Liver (tissue), 9 donors: ENCODE data around the gene CFI. TPM values are rescaled to one million over a fixed set of nuclear protein-coding genes. Genes with fewer than 3 reads are reported as not detected.

ENCODE experiments used
- DNase-seq: peaks from one replicate; pipeline ENCODE4 v3.0.0-alpha.2; 2017; ENCODE audit warnings: low spot score
- H3K27ac ChIP-seq, 2 donors: one replicate each; pipeline ENCODE4 v1.7.0; 2013; ENCODE audit warnings: inconsistent platforms in 2 of 2, low read length in 2 of 2, control low read depth in 1 of 2, low read depth in 1 of 2, mild to moderate bottlenecking in 1 of 2
- H3K27me3 ChIP-seq, 4 donors: one replicate each; pipeline versions ENCODE4 v1.6.1 to v1.7.0; 2013; ENCODE audit warnings: low read length in 3 of 4, inconsistent platforms in 1 of 4, mild to moderate bottlenecking in 1 of 4, moderate library complexity in 1 of 4; ENCODE audit not compliant: control insufficient read depth in 4 of 4, insufficient read depth in 4 of 4
- H3K36me3 ChIP-seq, 4 donors: one replicate each; pipeline versions ENCODE4 v1.6.1 to v1.7.0; 2013; ENCODE audit warnings: low read length in 3 of 4, mild to moderate bottlenecking in 3 of 4, low read depth in 1 of 4, moderate library complexity in 1 of 4; ENCODE audit not compliant: control insufficient read depth in 4 of 4, insufficient read depth in 3 of 4
- H3K4me1 ChIP-seq, 4 donors: one replicate each; pipeline versions ENCODE4 v1.6.1 to v1.7.0; 2013; ENCODE audit warnings: low read length in 3 of 4, mild to moderate bottlenecking in 3 of 4, moderate library complexity in 1 of 4; ENCODE audit not compliant: control insufficient read depth in 4 of 4, insufficient read depth in 4 of 4
- H3K4me3 ChIP-seq, 3 donors: one replicate each; pipeline versions ENCODE4 v1.6.1 to v1.7.0; 2013; ENCODE audit warnings: low read length in 3 of 3, control low read depth in 1 of 3, low read depth in 1 of 3, mild to moderate bottlenecking in 1 of 3
- H3K9ac ChIP-seq, 2 donors: one replicate each; pipeline ENCODE4 v1.7.0; 2013; ENCODE audit warnings: low read length in 2 of 2, mild to moderate bottlenecking in 2 of 2, moderate library complexity in 2 of 2, control low read depth in 1 of 2, low read depth in 1 of 2
- H3K9me3 ChIP-seq, 4 donors: one replicate each; pipeline versions ENCODE4 v1.6.1 to v1.7.0; 2013; ENCODE audit warnings: low read length in 3 of 4; ENCODE audit not compliant: control insufficient read depth in 4 of 4
- ATF3 ChIP-seq: IDR thresholded peaks from 2 replicates; pipeline ENCODE4 v1.6.1; 2016; ENCODE audit warnings: antibody characterized with exemption
- CTCF ChIP-seq: fragments of 150-350 bp; IDR thresholded peaks from 2 replicates; pipeline ENCODE4 v1.5.1; 2017; ENCODE audit warnings: improper control_type of control experiment, low read depth, low read length; ENCODE audit not compliant: missing input control
- EGR1 ChIP-seq, 2 donors: IDR thresholded peaks; 2 replicates each; pipeline ENCODE4 v1.6.1; 2016 to 2018; ENCODE audit warnings: antibody characterized with exemption in 2 of 2, low read depth in 2 of 2
- FOXA1 ChIP-seq: IDR thresholded peaks from 2 replicates; pipeline ENCODE4 v1.6.1; 2016; ENCODE audit warnings: antibody characterized with exemption
- FOXA2 ChIP-seq: IDR thresholded peaks from 2 replicates; pipeline ENCODE4 v1.6.1; 2016; ENCODE audit warnings: antibody characterized with exemption
- GABPA ChIP-seq, 2 donors: IDR thresholded peaks in 1 of 2; conservative IDR thresholded peaks in 1 of 2; 2 replicates each; pipeline ENCODE4 v1.6.1; 2016; ENCODE audit warnings: antibody characterized with exemption in 2 of 2, mild to moderate bottlenecking in 1 of 2, moderate library complexity in 1 of 2
- HNF4A ChIP-seq, 2 donors: conservative IDR thresholded peaks; 2 replicates each; pipeline ENCODE4 v1.6.1; 2016; ENCODE audit warnings: antibody characterized with exemption in 2 of 2, mild to moderate bottlenecking in 2 of 2
- HNF4G ChIP-seq: IDR thresholded peaks from 2 replicates; pipeline ENCODE4 v1.6.1; 2016; ENCODE audit warnings: antibody characterized with exemption
- JUND ChIP-seq, 2 donors: IDR thresholded peaks; 2 replicates each; pipeline ENCODE4 v1.6.1; 2016; ENCODE audit warnings: antibody characterized with exemption in 2 of 2
- MAX ChIP-seq: IDR thresholded peaks from 2 replicates; pipeline ENCODE4 v1.6.1; 2016; ENCODE audit warnings: antibody characterized with exemption
- NR2F2 ChIP-seq: IDR thresholded peaks from 2 replicates; pipeline ENCODE4 v1.6.1; 2016; ENCODE audit warnings: antibody characterized with exemption
- RAD21 ChIP-seq, 2 donors: IDR thresholded peaks; 2 replicates each; pipeline ENCODE4 v1.6.1; 2016; ENCODE audit warnings: antibody characterized with exemption in 2 of 2, mild to moderate bottlenecking in 2 of 2
- REST ChIP-seq: IDR thresholded peaks from 2 replicates; pipeline ENCODE4 v1.6.1; 2016; ENCODE audit warnings: antibody characterized with exemption, mild to moderate bottlenecking
- RXRA ChIP-seq, 2 donors: IDR thresholded peaks; 2 replicates each; pipeline ENCODE4 v1.6.1; 2017 to 2018; ENCODE audit warnings: antibody characterized with exemption in 2 of 2, mild to moderate bottlenecking in 1 of 2
- SP1 ChIP-seq: IDR thresholded peaks from 2 replicates; pipeline ENCODE4 v1.6.1; 2018; ENCODE audit warnings: antibody characterized with exemption, mild to moderate bottlenecking
- TAF1 ChIP-seq: conservative IDR thresholded peaks from 2 replicates; pipeline ENCODE4 v1.6.1; 2016; ENCODE audit warnings: antibody characterized with exemption, mild to moderate bottlenecking
- YY1 ChIP-seq: IDR thresholded peaks from 2 replicates; pipeline ENCODE4 v1.6.1; 2016; ENCODE audit warnings: antibody characterized with exemption, mild to moderate bottlenecking
- ZBTB33 ChIP-seq: IDR thresholded peaks from 2 replicates; pipeline ENCODE4 v1.6.1; 2016; ENCODE audit warnings: antibody characterized with exemption
- WGBS: extraction: QIAGEN DNeasy Blood & Tissue Kit; methylation state at CpG from one replicate; pipeline ENCODE4 v1.1.7; 2013; 5-methylcytosine and 5-hydroxymethylcytosine counted together
- polyA plus RNA-seq, 2 donors: library from polyadenylated mRNA; stranded (reverse) in 1 of 2; unstranded in 1 of 2; fragments of 200-250 nt in 1 of 2; fragments of >200 nt in 1 of 2; fragmentation: Nextera tagmentation in 1 of 2; extraction: Ambion mirVana in 1 of 2; gene quantifications; one replicate each; pipeline versions ENCODE4 v1.2.1 to v1.2.3, GENCODE V29; 2013 to 2015
- total RNA-seq, 2 donors: library from RNA; depleted of rRNA; stranded (reverse); fragments of >200 nt; gene quantifications; one replicate each; pipeline ENCODE4 v1.2.3, GENCODE V29; 2014
- donor health status: healthy.
- donor health status: healthy.
- donor health status: healthy.
- donor health status: healthy.
- donor health status: healthy.

CFI gene
- total and polyA plus RNA-seq, 4 donors: 232 to 598 (median 500) TPM

- Histone ChIP-seq H3K27me3 (no peaks in the 10 kb centered on the region), H3K9ac (peak overlapping the region; percentile 82 to 84), H3K36me3 (peaks cover 2 to 15% (median 10%) of the 10 kb centered on the region in 4 donors), H3K4me3 (peak overlapping the region; percentile 81 to 97 (median 85)), H3K9me3 (no peaks in the 10 kb centered on the region), H3K27ac (peak overlapping the region in 1 of 2 donors; percentile 87), H3K4me1 (peaks cover 2 to 20% (median 16%) of the 10 kb centered on the region in 4 donors)
- no peak for TF ChIP-seq GABPA (IDR thresholded peaks at IDR 0.05 in 1 of 2, conservative IDR thresholded peaks at IDR 0.05 in 1 of 2)
- TF ChIP-seq YY1: no peak
- TF ChIP-seq ATF3: no peak
- TF ChIP-seq REST: no peak
- no peak for TF ChIP-seq MAX
- TF ChIP-seq HNF4G: no peak
- TF ChIP-seq FOXA2: no peak
- peak; percentile 52 for DNase-seq
- under 1% methylated on average over 19 of the region's 19 CpGs for WGBS
Observed at GRCh38 chr4:109816082-109816442, 14.3 kb upstream of the CFI start.

GRCh38 chr4:109815151-109816081, 13.6 kb upstream of the CFI start, which contains the start of gene GAR1:
Gene GAR1, plus strand, starts transcription at chr4:109815762. Its CDS starts 403 bp downstream, at chr4:109816165.
- under 1% methylated on average over 53 of the region's 53 CpGs for WGBS
- Histone ChIP-seq H3K27ac (peak within 1 kb of the TSS; percentile 67 to 87), H3K27me3 (no peaks in the 10 kb centered on the region)
- peak in 1 of 2 donors; percentile 25 for TF ChIP-seq HNF4A (conservative IDR thresholded peaks at IDR 0.05)
- TF ChIP-seq TAF1: peak; percentile 34
- no peak for TF ChIP-seq CTCF
- no peak for TF ChIP-seq FOXA1
- TF ChIP-seq HNF4G: no peak
- peak; percentile 46 for TF ChIP-seq SP1
- TF ChIP-seq RXRA (IDR thresholded peaks at IDR 0.05): peak; percentile 31 to 36
- TF ChIP-seq MAX: peak; percentile 95
- TF ChIP-seq NR2F2: peak; percentile 52
- no peak for TF ChIP-seq JUND (IDR thresholded peaks at IDR 0.05)
- TF ChIP-seq GABPA (IDR thresholded peaks at IDR 0.05 in 1 of 2, conservative IDR thresholded peaks at IDR 0.05 in 1 of 2): peak; percentile 90 to 99
- TF ChIP-seq ATF3: peak; percentile 54
- TF ChIP-seq YY1: peak; percentile 87
- TF ChIP-seq EGR1 (IDR thresholded peaks at IDR 0.05; ENCODE audit: low read depth in 2 of 2): peak; percentile 52 to 71
- peak; percentile 82 for TF ChIP-seq ZBTB33
- peak; percentile 49 to 55 for TF ChIP-seq RAD21 (IDR thresholded peaks at IDR 0.05)
- peak; percentile 28 for TF ChIP-seq FOXA2

More at GRCh38 chr4:109815151-109816081, 13.6 kb upstream of the CFI start, which contains the start of gene GAR1:
- peak within 1 kb of the TSS; percentile 81 to 97 (median 85) for H3K4me3 ChIP-seq
- peak; percentile 87 for DNase-seq
- no peaks in the 10 kb centered on the region for H3K9me3 ChIP-seq
- H3K36me3 ChIP-seq: peaks cover 2 to 15% (median 9%) of the 10 kb centered on the region in 4 donors
- peak within 1 kb of the TSS; percentile 82 to 84 for H3K9ac ChIP-seq
- H3K4me1 ChIP-seq: peaks cover 2 to 20% (median 16%) of the 10 kb centered on the region in 4 donors
